Measurements from ENCODE around the gene PLXNA2. TPM values are rescaled to one million over a fixed set of nuclear protein-coding genes. Genes with fewer than 3 reads are reported as not detected.

PLXNA2 gene
- total and polyA plus RNA-seq, 2 donors (not counting 3 experiments of a cell fraction or from before 2014, with no cell fraction given): 42.6 to 229 TPM

- intact Hi-C loops (cut with micrococcal nuclease): loop anchor here (2.0 kb wide), 1 partner anchor 47 kb away; no protein-coding TSS in a partner anchor
- Histone ChIP-seq H3K4me2 (ENCODE audit: insufficient read depth, low read length) (no peak overlapping the region), H3K36me3 (ENCODE audit: control insufficient read depth in 2 of 2, extremely low read depth in 1 of 2, insufficient read depth in 2 of 2, low read length in 2 of 2) (peaks cover 12 to 20% of the 10 kb centered on the region in 2 experiments), H4K20me1 (replicated peaks; ENCODE audit: control insufficient read depth, extremely low read depth, insufficient read depth, low read length) (no peaks in the 10 kb centered on the region), H3K4me3 (replicated peaks in 1 of 3; ENCODE audit: insufficient read depth in 1 of 3, low read depth in 1 of 3, low read length in 3 of 3) (no peak overlapping the region), H3K9me1 (replicated peaks; ENCODE audit: control insufficient read depth, extremely low read depth, insufficient read depth, low read length) (no peaks in the 10 kb centered on the region), H3K9me3 (replicated peaks; ENCODE audit: control insufficient read depth, insufficient read depth, low read length) (no peaks in the 10 kb centered on the region), H2AFZ (ENCODE audit: low read depth, low read length) (no peak overlapping the region), H3K27ac (ENCODE audit: insufficient read depth, low read depth, low read length) (peak overlapping the region; percentile 92), H3K9ac (replicated peaks; ENCODE audit: extremely low read depth, insufficient read depth, low read length) (peak overlapping the region; percentile 42), H3K27me3 (ENCODE audit: control insufficient read depth in 2 of 2, insufficient read depth in 2 of 2, low read length in 2 of 2) (no peaks in the 10 kb centered on the region), H3K4me1 (ENCODE audit: control insufficient read depth, extremely low read depth, insufficient read depth, low read length) (peaks cover 94% of the 10 kb centered on the region), H3K79me2 (ENCODE audit: control insufficient read depth, insufficient read depth, low read length) (peaks cover 60% of the 10 kb centered on the region)
- TF ChIP-seq FOS (IDR thresholded peaks at IDR 0.05; ENCODE audit: borderline replicate concordance, insufficient read depth, low read length) (no peak), CTCF (IDR thresholded peaks at IDR 0.05; ENCODE audit: extremely low read depth in 1 of 2, insufficient read depth in 1 of 2, low read depth in 1 of 2, low read length in 2 of 2) (no peak), MAX (IDR thresholded peaks at IDR 0.05; ENCODE audit: insufficient read depth, insufficient read length) (no peak), POLR2A (IDR thresholded peaks at IDR 0.05; ENCODE audit: low read depth, low read length) (no peak), MYC (IDR thresholded peaks at IDR 0.05; ENCODE audit: low read depth, low read length) (no peak), POLR2AphosphoS5 (IDR thresholded peaks at IDR 0.05; ENCODE audit: insufficient read depth, low read depth, low read length) (no peak), JUN (IDR thresholded peaks at IDR 0.05; ENCODE audit: borderline replicate concordance, insufficient read depth, insufficient read length, low read depth) (no peak), EZH2 (IDR thresholded peaks at IDR 0.05; ENCODE audit: borderline replicate concordance, low read depth, low read length, severe bottlenecking) (no peak), GATA2 (IDR thresholded peaks at IDR 0.05; ENCODE audit: insufficient read depth, insufficient read length, low read depth, low read length) (no peak)
- BruUV-seq (replicated peaks): no TSS peak
- ChIA-PET POLR2A (interaction anchor here (2.7 kb wide), 1 partner anchor 14 kb away, joined by 22 read pairs; no protein-coding TSS in a partner anchor), CTCF (interaction anchor here (1.0 to 32.5 kb wide), 4 partner anchors 14 to 74 kb away, joined by 4 to 714 read pairs (median 8); partner anchors contain the start of gene PLXNA2)
- FAIRE-seq: no peak
- no peak for DNase-seq (ENCODE audit: low read depth, low spot score)
- dilution Hi-C loops (cut with MboI; ENCODE audit: extremely low pct_ligation_motif_present, low sequenced_read_pairs): no loop called here
Observed at GRCh38 chr1:208206092-208206698, 38.0 kb downstream of the PLXNA2 start.
